Measurements from ENCODE around the gene TEX13A.
A peak's percentile ranks its signal among the peaks of the same experiment; 100 is the strongest.

The TEX13A gene

DNA sequence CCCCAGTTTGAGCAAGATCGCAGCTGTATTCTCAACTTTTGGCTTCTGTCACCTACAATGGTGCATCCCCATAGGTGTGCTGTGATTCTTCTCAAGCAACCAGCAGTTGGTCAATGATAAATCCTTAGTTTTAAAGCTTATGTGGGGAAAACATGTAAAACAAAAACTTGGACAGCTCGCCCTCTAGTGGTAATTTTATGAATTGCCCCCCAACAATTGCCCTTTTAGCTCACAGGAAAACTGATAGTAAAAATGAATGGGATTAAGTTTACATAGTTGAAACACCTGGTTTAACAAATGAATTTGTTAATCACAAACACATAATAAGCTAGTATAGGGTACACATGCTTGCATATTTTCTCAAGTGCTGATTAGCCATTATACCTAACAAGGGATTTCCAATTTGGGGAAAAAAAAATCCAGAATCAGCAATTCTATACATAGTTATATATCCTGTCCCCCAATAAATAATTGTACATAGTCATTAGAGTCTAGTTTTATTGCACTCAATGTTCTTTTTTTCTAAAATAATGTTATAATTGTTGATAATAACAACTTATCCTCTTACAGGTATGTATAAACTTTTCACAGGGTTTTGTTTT lies 30.1 kb downstream of the TEX13A start:
- in situ Hi-C loops (cut with HindIII; ENCODE audit: low pct_ligation_motif_present, low pct_unique_long_range_greater_than_20kb, low sequenced_read_pairs): no loop called here
- peak; percentile 29 for DNase-seq

GRCh38 chrX:105189093-105189492 lies 31.4 kb downstream of the TEX13A start:
- in situ Hi-C loops (cut with HindIII; ENCODE audit: low pct_ligation_motif_present, low pct_unique_long_range_greater_than_20kb, low sequenced_read_pairs): no loop called here
- DNase-seq: no peak

DNA sequence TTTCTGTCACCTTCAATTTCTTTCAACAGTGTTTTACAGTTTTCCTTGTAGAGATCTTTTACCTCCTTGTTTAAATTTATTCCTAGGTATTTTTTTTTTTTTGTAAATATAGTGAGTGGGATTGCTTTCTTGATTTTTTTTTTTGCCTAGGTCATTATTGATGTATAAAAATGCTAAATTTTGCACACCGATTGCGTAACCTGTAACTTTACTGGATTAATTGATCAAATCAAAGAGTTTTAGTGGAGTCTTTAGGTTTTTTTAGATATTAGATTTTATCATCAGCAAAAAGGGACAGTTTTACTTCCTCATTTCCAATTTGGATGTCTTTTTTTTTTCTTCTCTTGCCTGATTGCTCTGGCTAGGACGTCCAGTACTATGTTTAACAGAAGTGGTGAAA lies 40.9 kb downstream of the TEX13A start:
- in situ Hi-C loops (cut with HindIII; ENCODE audit: low pct_ligation_motif_present, low pct_unique_long_range_greater_than_20kb, low sequenced_read_pairs): no loop called here
- DNase-seq: no peak

GRCh38 chrX:105173071-105173470 lies 47.4 kb downstream of the TEX13A start:
- DNase-seq: no peak
- in situ Hi-C loops (cut with HindIII; ENCODE audit: low pct_ligation_motif_present, low pct_unique_long_range_greater_than_20kb, low sequenced_read_pairs): no loop called here

Measured in ACHN (cell line).